Panc1 (cell line): ENCODE data around the gene KIFC3.

Experiments used
- CTCF ChIP-seq: fragments of 450-650 bp; IDR thresholded peaks from 2 replicates; pipeline ENCODE4 v1.5.1; 2017; ENCODE audit warnings: mild to moderate bottlenecking
- POLR2AphosphoS5 ChIP-seq: IDR thresholded peaks from 2 replicates; pipeline ENCODE4 v1.6.1; 2012; ENCODE audit warnings: mild to moderate bottlenecking, low read depth, low read length, moderate library complexity
- SIN3A ChIP-seq: IDR thresholded peaks from 2 replicates; pipeline ENCODE4 v1.6.1; 2012; ENCODE audit warnings: low read depth, mild to moderate bottlenecking, low read length, moderate library complexity, borderline replicate concordance; ENCODE audit not compliant: insufficient read depth
- TCF7L2 ChIP-seq: IDR thresholded peaks from 2 replicates; pipeline ENCODE4 v1.6.1; 2011; ENCODE audit warnings: mild to moderate bottlenecking, low read depth, low read length, inconsistent platforms
- TF ChIP-seq, protein P1 (sequence below), 2 experiments: IDR thresholded peaks; 2 replicates each; pipeline ENCODE4 v1.6.1; 2011 to 2012; ENCODE audit warnings: low read depth in 2 of 2, control low read depth in 1 of 2, low read length in 1 of 2, mild to moderate bottlenecking in 1 of 2, moderate library complexity in 1 of 2; ENCODE audit not compliant: insufficient read depth in 1 of 2

GRCh38 chr16:57757326-57757786, 44.9 kb downstream of the KIFC3 start:
- peak; percentile 94 for TF ChIP-seq CTCF
- TF ChIP-seq, protein P1, sequence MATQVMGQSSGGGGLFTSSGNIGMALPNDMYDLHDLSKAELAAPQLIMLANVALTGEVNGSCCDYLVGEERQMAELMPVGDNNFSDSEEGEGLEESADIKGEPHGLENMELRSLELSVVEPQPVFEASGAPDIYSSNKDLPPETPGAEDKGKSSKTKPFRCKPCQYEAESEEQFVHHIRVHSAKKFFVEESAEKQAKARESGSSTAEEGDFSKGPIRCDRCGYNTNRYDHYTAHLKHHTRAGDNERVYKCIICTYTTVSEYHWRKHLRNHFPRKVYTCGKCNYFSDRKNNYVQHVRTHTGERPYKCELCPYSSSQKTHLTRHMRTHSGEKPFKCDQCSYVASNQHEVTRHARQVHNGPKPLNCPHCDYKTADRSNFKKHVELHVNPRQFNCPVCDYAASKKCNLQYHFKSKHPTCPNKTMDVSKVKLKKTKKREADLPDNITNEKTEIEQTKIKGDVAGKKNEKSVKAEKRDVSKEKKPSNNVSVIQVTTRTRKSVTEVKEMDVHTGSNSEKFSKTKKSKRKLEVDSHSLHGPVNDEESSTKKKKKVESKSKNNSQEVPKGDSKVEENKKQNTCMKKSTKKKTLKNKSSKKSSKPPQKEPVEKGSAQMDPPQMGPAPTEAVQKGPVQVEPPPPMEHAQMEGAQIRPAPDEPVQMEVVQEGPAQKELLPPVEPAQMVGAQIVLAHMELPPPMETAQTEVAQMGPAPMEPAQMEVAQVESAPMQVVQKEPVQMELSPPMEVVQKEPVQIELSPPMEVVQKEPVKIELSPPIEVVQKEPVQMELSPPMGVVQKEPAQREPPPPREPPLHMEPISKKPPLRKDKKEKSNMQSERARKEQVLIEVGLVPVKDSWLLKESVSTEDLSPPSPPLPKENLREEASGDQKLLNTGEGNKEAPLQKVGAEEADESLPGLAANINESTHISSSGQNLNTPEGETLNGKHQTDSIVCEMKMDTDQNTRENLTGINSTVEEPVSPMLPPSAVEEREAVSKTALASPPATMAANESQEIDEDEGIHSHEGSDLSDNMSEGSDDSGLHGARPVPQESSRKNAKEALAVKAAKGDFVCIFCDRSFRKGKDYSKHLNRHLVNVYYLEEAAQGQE (IDR thresholded peaks at IDR 0.05; ENCODE audit: insufficient read depth in 1 of 2, low read depth in 2 of 2, low read length in 1 of 2): no peak
- TF ChIP-seq POLR2AphosphoS5: no peak
- TF ChIP-seq TCF7L2: no peak
- TF ChIP-seq SIN3A: no peak
